HUES6 (cell line): Measurements from ENCODE around the gene HOXB3.
A peak's percentile ranks its signal among the peaks of the same experiment; 100 is the strongest.

ENCODE experiments used
- H3K27ac ChIP-seq: 2 replicates; pipeline ENCODE4 v1.7.0; 2013; ENCODE audit warnings: low read depth, mild to moderate bottlenecking, low read length, inconsistent platforms
- H3K27me3 ChIP-seq: 2 replicates; pipeline ENCODE4 v1.6.1; 2013; ENCODE audit warnings: low read length; ENCODE audit not compliant: control insufficient read depth, insufficient read depth
- H3K36me3 ChIP-seq: 2 replicates; pipeline ENCODE4 v1.6.1; 2013; ENCODE audit warnings: low read length; ENCODE audit not compliant: control insufficient read depth, insufficient read depth
- H3K4me1 ChIP-seq: 2 replicates; pipeline ENCODE4 v1.6.1; 2013; ENCODE audit warnings: low read length; ENCODE audit not compliant: control insufficient read depth, insufficient read depth
- H3K4me3 ChIP-seq: 2 replicates; pipeline ENCODE4 v1.5.1; 2013; ENCODE audit warnings: low read depth, low read length
- H3K9ac ChIP-seq: one replicate; pipeline ENCODE4 v1.6.1; 2013; ENCODE audit warnings: mild to moderate bottlenecking, low read length
- H3K9me3 ChIP-seq: 2 replicates; pipeline ENCODE4 v1.6.1; 2013; ENCODE audit warnings: low read depth, low read length; ENCODE audit not compliant: control insufficient read depth, insufficient read depth

HOXB3 gene

GRCh38 chr17:48571024-48571818 lies 18.8 kb downstream of the HOXB3 start:
- Histone ChIP-seq H3K36me3 (no peaks in the 10 kb centered on the region), H3K27me3 (peaks cover 100% of the 10 kb centered on the region), H3K9me3 (0 out of 2 replicates have a peak, but pooled peaks cover 2% of the 10 kb centered on the region), H3K27ac (no peak overlapping the region; the same call in 1 of the 2 replicates), H3K9ac (peak overlapping the region; percentile 76), H3K4me1 (peaks cover 77% of the 10 kb centered on the region), H3K4me3 (peak overlapping the region; percentile 40; the same call in 1 of the 2 replicates)

DNA sequence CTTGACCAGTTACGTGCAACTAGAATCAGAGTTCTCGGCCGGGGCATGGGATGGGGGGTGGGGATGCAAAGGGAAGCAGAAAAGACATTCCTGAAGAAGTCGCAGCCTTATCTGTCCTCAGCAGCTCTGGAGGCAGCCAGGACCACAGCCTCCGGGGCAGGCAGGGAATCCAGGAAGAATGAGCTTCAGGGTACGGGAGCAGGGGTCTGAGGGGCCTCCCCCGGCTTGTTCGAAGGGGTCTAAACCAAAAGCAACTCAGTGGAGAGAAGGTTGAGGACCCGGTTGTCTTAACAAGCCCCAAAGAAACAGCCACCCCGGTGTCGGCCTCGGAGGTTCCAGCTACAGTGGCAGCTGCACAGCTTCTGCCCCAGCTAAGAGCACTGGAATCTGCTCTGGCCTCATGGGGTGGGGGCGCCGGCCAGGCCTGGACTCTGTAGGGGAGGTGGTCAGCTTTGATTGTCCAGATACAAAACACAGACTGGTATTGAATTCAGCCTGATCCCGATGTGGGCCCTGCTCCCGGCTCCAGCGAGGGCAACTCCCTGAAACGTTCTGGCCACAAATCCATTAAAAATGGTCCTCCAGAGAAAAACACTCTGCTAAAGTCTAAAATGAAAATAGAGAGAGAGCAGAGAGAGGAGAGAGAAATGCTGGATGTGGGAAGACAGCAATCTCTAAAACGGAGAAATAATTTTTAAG lies 19.6 kb downstream of the HOXB3 start:
- H3K9me3 ChIP-seq: 0 out of 2 replicates have a peak, but pooled peaks cover 2% of the 10 kb centered on the region
- H3K27me3 ChIP-seq: peaks cover 100% of the 10 kb centered on the region
- H3K9ac ChIP-seq: peak overlapping the region; percentile 76
- no peak overlapping the region; the same call in 1 of the 2 replicates for H3K27ac ChIP-seq
- H3K4me1 ChIP-seq: peaks cover 80% of the 10 kb centered on the region
- no peaks in the 10 kb centered on the region for H3K36me3 ChIP-seq
- H3K4me3 ChIP-seq: peak overlapping the region; percentile 40; the same call in 1 of the 2 replicates

DNA sequence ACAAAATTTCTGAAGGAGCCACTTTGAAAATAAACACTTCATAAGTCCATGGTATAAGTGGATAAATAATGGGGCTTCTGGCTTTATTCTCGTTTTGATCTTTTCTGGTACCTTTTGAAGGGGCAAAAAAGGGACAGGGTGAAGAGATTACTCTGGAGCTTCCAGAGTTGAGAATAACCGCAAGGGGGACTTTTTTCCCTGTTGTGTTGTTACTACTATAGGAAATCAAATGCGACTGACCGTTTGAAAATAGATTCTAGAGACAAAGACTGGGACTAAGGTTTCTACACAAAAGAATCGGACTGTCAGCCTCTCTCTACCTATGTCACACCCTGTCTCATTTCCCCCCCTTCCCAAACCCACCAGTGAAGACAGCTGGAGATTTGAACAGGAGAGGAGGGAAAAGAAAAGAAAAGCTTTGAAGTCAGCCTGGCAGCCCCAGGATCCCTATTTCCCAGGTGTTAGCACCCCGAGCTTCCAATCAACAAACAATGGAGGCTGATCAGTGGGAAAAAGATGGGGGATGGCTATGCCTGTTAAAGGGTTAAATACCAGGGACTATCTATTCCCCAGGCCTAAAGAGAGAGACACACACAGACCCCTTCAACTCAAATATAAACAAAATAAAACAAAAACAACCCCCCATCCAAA lies 20.2 kb downstream of the HOXB3 start:
- Histone ChIP-seq H3K4me3 (peak overlapping the region; percentile 40; the same call in 1 of the 2 replicates), H3K9ac (peak overlapping the region; percentile 76), H3K4me1 (peaks cover 87% of the 10 kb centered on the region), H3K36me3 (no peaks in the 10 kb centered on the region), H3K9me3 (0 out of 2 replicates have a peak, but pooled peaks cover 2% of the 10 kb centered on the region), H3K27me3 (peaks cover 100% of the 10 kb centered on the region), H3K27ac (no peak overlapping the region)

DNA sequence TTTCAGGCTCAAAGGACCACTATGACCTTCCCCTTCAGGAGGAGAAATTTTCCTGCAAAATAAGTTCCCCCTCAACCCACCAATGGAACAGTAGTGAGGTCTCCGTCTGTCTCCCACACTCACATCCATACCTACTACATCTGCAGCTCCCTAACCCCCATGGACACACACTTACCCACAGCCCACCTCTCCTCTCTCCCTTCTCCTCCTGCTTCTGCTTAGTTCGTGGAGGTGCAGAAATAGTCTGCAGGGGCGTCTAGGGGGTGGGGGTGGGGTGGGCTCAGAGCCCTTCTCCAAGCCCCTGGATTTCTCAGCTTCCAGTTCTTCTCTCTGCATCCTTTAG lies 20.8 kb downstream of the HOXB3 start:
- Histone ChIP-seq H3K9ac (peak overlapping the region; percentile 76), H3K27me3 (peaks cover 100% of the 10 kb centered on the region), H3K27ac (no peak overlapping the region), H3K9me3 (0 out of 2 replicates have a peak, but pooled peaks cover 2% of the 10 kb centered on the region), H3K4me3 (peak overlapping the region; percentile 48; the same call in 1 of the 2 replicates), H3K4me1 (peaks cover 86% of the 10 kb centered on the region), H3K36me3 (no peaks in the 10 kb centered on the region)

DNA sequence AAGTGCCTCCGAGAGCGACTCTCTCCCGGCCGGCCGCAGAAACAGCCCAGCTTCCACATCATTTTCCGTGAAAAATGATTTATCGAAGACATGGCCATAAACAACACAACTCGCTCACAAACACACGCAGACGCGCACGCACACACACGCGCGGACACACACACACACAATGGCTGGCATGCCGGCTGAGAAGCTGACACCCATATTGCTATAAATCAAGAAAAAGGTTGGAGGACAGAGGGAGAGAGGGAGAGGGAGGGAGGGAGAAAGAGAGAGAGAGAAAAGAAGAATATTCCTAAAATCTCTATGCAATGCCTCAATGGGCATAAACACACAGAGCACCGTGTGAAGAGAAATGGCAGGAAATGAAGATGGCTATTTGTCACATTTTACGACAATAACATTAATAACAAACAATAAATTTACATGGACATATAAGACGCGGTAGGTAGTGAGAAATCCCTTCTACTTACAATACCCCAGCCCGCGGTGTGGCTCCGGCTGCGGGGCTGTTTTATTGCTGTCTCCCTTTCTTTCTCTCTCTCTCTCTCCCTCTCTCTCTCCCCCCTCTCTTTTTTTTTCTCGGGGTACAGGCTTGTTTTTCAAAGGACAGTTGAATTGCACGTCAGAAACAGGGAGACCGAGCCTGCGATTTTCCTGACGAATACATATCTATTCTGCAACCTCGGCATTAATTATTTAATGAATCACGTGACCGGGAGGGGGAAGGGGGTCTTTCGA lies 21.4 kb downstream of the HOXB3 start:
- Histone ChIP-seq H3K4me3 (peak overlapping the region; percentile 48; the same call in 1 of the 2 replicates), H3K36me3 (no peaks in the 10 kb centered on the region), H3K27me3 (peaks cover 100% of the 10 kb centered on the region), H3K9me3 (0 out of 2 replicates have a peak, but pooled peaks cover 2% of the 10 kb centered on the region), H3K9ac (peak overlapping the region; percentile 76), H3K27ac (no peak overlapping the region), H3K4me1 (peaks cover 82% of the 10 kb centered on the region)

DNA sequence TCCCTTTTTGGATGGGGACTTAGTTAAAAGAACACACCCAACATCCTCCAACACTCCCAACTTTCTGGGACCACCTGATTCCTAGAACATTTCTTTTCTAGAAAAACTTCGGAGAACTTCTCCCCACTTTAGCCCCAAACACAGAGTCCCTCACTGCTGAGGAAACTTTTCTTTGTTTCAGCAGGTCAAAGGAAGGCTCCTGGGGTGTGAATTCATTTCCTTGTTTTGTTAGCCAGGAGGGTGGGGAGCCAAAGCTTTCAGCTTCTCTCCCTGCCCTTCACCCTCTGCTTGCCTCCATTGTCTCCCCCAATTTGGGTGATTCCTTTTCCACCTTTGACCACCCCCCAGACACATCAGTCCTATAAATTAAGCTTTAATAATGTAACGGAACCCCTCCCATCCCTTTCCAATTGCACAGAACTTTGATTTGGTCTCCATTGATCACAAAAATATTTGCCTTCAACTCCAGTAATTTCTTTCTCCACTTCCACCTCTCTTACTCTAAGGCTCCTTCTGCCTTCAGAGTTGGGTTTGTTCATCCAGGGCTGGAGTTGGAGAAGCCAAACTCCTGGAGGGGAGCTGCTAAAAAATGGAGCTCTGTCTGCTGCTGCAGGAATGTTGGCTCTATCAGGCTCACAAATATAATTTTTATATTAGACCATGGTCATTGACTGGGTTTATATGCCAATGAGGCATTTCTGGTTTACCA lies 22.2 kb downstream of the HOXB3 start:
- Histone ChIP-seq H3K4me3 (peak overlapping the region; percentile 48; the same call in 1 of the 2 replicates), H3K9me3 (0 out of 2 replicates have a peak, but pooled peaks cover 2% of the 10 kb centered on the region), H3K27ac (no peak overlapping the region), H3K9ac (peak overlapping the region; percentile 55), H3K4me1 (peaks cover 82% of the 10 kb centered on the region), H3K27me3 (peaks cover 100% of the 10 kb centered on the region), H3K36me3 (no peaks in the 10 kb centered on the region)

DNA sequence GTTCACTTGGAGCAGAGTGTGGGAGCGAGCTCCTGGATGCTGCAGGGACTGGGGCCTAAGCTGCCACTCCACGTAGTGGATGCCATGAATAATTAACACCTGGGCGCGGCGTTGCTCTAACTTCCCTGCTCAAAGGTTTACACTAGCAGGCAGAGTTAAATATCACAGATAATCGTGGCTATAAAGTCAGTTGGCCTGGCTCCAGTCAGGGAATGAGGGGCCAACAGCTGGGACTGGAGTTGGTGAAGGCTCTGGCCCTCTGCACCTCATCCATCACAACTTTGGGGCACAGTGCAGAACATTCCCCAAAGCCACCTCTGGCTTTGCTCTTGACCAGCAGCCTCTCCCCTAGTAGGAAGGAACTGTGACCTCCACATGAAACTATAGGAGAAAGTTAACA lies 22.8 kb downstream of the HOXB3 start:
- Histone ChIP-seq H3K4me1 (peaks cover 81% of the 10 kb centered on the region), H3K27me3 (peaks cover 100% of the 10 kb centered on the region), H3K36me3 (no peaks in the 10 kb centered on the region), H3K4me3 (peak overlapping the region; percentile 6; the same call in 1 of the 2 replicates), H3K9ac (peak overlapping the region; percentile 55), H3K27ac (no peak overlapping the region), H3K9me3 (0 out of 2 replicates have a peak, but pooled peaks cover 2% of the 10 kb centered on the region)

- peaks cover 100% of the 10 kb centered on the region for H3K27me3 ChIP-seq
- 0 out of 2 replicates have a peak, but pooled peaks cover 2% of the 10 kb centered on the region for H3K9me3 ChIP-seq
Measured at GRCh38 chr17:48566717-48567116, 23.3 kb downstream of the HOXB3 start.

DNA sequence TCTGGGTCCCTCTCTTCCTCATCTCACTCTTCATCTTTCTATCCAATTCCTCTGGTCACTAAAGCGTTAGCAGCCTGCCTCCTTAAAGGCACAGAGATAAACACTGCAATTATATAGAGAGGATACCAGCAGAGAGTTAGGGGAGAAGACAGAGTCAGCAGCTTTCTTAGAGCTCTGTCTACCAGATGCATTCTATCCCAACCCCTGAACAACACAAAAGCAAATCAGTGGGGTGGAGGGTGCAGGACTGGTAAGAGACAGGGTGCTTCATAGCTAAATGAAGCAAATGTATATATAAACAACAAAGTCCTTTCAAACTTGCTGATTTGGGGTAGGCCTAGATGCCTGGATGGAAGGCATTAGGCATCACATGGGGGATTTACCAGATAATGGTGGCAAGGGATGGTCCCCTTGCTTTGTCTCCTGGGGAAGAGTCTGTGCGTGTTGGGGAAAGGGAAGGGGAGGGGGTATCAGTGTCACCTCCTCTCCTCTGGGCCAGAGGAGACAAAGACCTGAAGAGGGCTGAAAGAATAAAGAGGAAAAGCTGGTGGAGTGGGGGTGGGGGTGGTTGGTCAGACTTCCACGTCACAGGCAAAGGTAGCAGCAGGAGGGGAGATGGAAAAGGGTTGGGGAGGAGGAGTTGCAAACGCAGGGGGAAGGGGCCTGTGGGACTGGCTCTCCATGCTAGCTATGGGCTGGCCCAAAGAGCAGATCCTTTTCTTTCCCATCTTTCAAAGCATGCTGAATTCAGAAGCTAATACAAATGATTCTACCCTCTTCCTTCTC lies 23.9 kb downstream of the HOXB3 start:
- H3K9me3 ChIP-seq: 0 out of 2 replicates have a peak, but pooled peaks cover 2% of the 10 kb centered on the region
- no peak overlapping the region for H3K27ac ChIP-seq
- peak overlapping the region; percentile 55 for H3K9ac ChIP-seq
- peaks cover 100% of the 10 kb centered on the region for H3K27me3 ChIP-seq
- no peaks in the 10 kb centered on the region for H3K36me3 ChIP-seq
- peak overlapping the region; percentile 20; the same call in 1 of the 2 replicates for H3K4me3 ChIP-seq
- H3K4me1 ChIP-seq: peaks cover 75% of the 10 kb centered on the region

More at GRCh38 chr17:48566717-48567116, 23.3 kb downstream of the HOXB3 start:
- no peaks in the 10 kb centered on the region for H3K36me3 ChIP-seq
- no peak overlapping the region; the same call in 1 of the 2 replicates for H3K4me3 ChIP-seq
- peak overlapping the region; percentile 55 for H3K9ac ChIP-seq
- peaks cover 80% of the 10 kb centered on the region for H3K4me1 ChIP-seq
- no peak overlapping the region for H3K27ac ChIP-seq
